Ramos (cell line): Measurements from ENCODE around the gene LIME1.
"Not testable (repeated sequence)": the region's sequence is repeated elsewhere in the genome, so short reads cannot be mapped to it uniquely, and the experiment has no call there.

Source experiments
- in situ Hi-C: fragments of 300-500 bp; cut with MboI; formaldehyde crosslinking; loops from one replicate; pipeline ENCODE4 v1.14.3; 2022; ENCODE audit warnings: low sequenced_read_pairs; ENCODE audit not compliant: unreplicated experiment

LIME1 gene

GRCh38 chr20:63767886-63768285 is 31.4 kb downstream of the LIME1 start:
- in situ Hi-C loops = no loop called here

GRCh38 chr20:63768591-63769515 is 32.4 kb downstream of the LIME1 start:
- in situ Hi-C loops = no loop called here

GRCh38 chr20:63769891-63770474 is 33.5 kb downstream of the LIME1 start:
- in situ Hi-C loops = no loop called here

GRCh38 chr20:63771046-63771707 is 34.7 kb downstream of the LIME1 start:
- in situ Hi-C loops = no loop called here

- in situ Hi-C loops = no loop called here
These were observed 36.5 kb downstream of the LIME1 start for GRCh38 chr20:63772781-63773518.

- in situ Hi-C loops = no loop called here
These were observed 37.2 kb downstream of the LIME1 start for GRCh38 chr20:63773571-63774241.

GRCh38 chr20:63774306-63774705 is 37.8 kb downstream of the LIME1 start:
- in situ Hi-C loops = no loop called here

- in situ Hi-C loops = no loop called here
These were observed 38.9 kb downstream of the LIME1 start for GRCh38 chr20:63775096-63775978.

- in situ Hi-C loops = not testable (repeated sequence)
These were observed 40.4 kb downstream of the LIME1 start for GRCh38 chr20:63776875-63777274.

- in situ Hi-C loops = no loop called here
These were observed 41.1 kb downstream of the LIME1 start for GRCh38 chr20:63777614-63778013.

- in situ Hi-C loops = no loop called here
These were observed 41.7 kb downstream of the LIME1 start for GRCh38 chr20:63778034-63778752.

GRCh38 chr20:63778857-63779256 is 42.4 kb downstream of the LIME1 start:
- in situ Hi-C loops = no loop called here

GRCh38 chr20:63781181-63781580 is 44.7 kb downstream of the LIME1 start:
- in situ Hi-C loops = no loop called here

- in situ Hi-C loops = no loop called here
These were observed 45.6 kb downstream of the LIME1 start for GRCh38 chr20:63782051-63782471.

GRCh38 chr20:63782521-63782971 is 46.1 kb downstream of the LIME1 start:
- in situ Hi-C loops = no loop called here

GRCh38 chr20:63783970-63784369 is 47.5 kb downstream of the LIME1 start:
- in situ Hi-C loops = no loop called here

- in situ Hi-C loops = no loop called here
These were observed 49.2 kb downstream of the LIME1 start for GRCh38 chr20:63785691-63786131.

- in situ Hi-C loops = no loop called here
These were observed 50.8 kb downstream of the LIME1 start for GRCh38 chr20:63787302-63787701.
